Measurements from ENCODE around the gene RTP3. TPM values are rescaled to one million over a fixed set of nuclear protein-coding genes. Genes with fewer than 3 reads are reported as not detected.

The RTP3 gene
- total RNA-seq (not detected), polyA plus RNA-seq (not detected)
- long read RNA-seq, donor 1: 0 reads
- long read RNA-seq, donor 2: 0 reads
- long read RNA-seq, donor 3: 0 reads
- long read RNA-seq, donor 4: 0 reads
- long read RNA-seq, donor 5: 0 reads

DNA sequence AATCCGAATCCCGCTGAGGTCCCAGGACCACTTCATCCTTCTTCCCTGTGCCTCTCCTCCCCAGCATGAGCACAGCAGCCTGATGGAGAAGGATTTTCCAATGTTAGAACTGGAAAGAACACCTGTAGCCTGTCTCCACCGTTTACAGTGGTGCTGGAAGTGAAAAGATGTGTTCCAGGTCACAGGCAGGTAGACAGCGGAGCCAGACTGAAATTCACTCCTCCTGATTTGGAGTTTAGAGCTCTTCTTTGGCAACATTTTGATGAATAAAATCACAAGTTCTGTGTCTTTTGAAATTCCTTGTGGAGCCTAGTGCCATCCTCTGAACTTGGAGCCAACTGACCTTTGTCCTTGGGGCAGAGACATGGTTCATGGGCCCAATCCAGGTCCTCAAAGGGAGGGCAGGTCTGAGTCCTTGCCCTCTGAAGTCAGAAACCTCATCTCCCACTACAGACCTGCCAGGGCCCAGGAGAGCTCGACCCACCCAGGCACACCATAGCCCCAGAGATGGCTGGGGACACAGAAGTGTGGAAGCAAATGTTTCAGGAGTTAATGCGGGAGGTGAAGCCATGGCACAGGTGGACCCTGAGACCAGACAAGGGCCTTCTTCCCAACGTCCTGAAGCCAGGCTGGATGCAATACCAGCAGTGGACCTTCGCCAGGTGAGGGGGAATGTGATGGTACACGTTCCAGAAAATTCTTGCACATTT lies at the start of gene RTP3:
RTP3 (plus strand) TSS at position 421 of the 710 bp plus-strand sequence; CDS start at position 508, 87 bp downstream.
- Histone ChIP-seq H3K4me1 (ENCODE audit: control insufficient read depth in 5 of 5, insufficient read depth in 5 of 5, low read length in 5 of 5) (peaks cover 0 to 5% (median 0%) of the 10 kb centered on the region in 5 donors), H3K9ac (ENCODE audit: insufficient read depth in 1 of 2, low read length in 2 of 2) (no peak within 1 kb of the TSS), H3K36me3 (ENCODE audit: control insufficient read depth in 4 of 4, insufficient read depth in 4 of 4, low read length in 4 of 4) (no peaks in the 10 kb centered on the region), H3K9me3 (ENCODE audit: control insufficient read depth in 4 of 4, insufficient read depth in 3 of 4, low read length in 3 of 4) (no peaks in the 10 kb centered on the region), H3K27ac (ENCODE audit: low read depth in 1 of 2, low read length in 1 of 2) (no peak within 1 kb of the TSS), H3K4me3 (no peak within 1 kb of the TSS), H3K27me3 (ENCODE audit: control insufficient read depth in 3 of 3, insufficient read depth in 3 of 3, low read length in 2 of 3) (no peaks in the 10 kb centered on the region)
- DNase-seq: no peak
- no peak for TF ChIP-seq CTCF (IDR thresholded peaks at IDR 0.05; ENCODE audit: control extremely low read depth, extremely low read depth)
- 78 to 89% methylated on average over 9 of the region's 9 CpGs for WGBS, 2 donors
- ATAC-seq (ENCODE audit: insufficient read depth, low FRiP score): no peak

- no peaks in the 10 kb centered on the region for H3K27me3 ChIP-seq (ENCODE audit: control insufficient read depth in 3 of 3, insufficient read depth in 3 of 3, low read length in 2 of 3)
- peaks cover 0 to 8% (median 0%) of the 10 kb centered on the region in 4 donors for H3K36me3 ChIP-seq (ENCODE audit: control insufficient read depth in 4 of 4, insufficient read depth in 4 of 4, low read length in 4 of 4)
- 92 to 95% methylated on average over 17 of the region's 17 CpGs for WGBS, 2 donors
- H3K4me3 ChIP-seq: no peak overlapping the region
- no peak overlapping the region for H3K9ac ChIP-seq (ENCODE audit: insufficient read depth in 1 of 2, low read length in 2 of 2)
- peaks cover 0 to 4% (median 0%) of the 10 kb centered on the region in 5 donors for H3K4me1 ChIP-seq (ENCODE audit: control insufficient read depth in 5 of 5, insufficient read depth in 5 of 5, low read length in 5 of 5)
- DNase-seq: no peak
- no peak for ATAC-seq (ENCODE audit: insufficient read depth, low FRiP score)
- H3K27ac ChIP-seq (ENCODE audit: low read depth in 1 of 2, low read length in 1 of 2): no peak overlapping the region
- no peaks in the 10 kb centered on the region for H3K9me3 ChIP-seq (ENCODE audit: control insufficient read depth in 4 of 4, insufficient read depth in 3 of 4, low read length in 3 of 4)
- TF ChIP-seq CTCF (IDR thresholded peaks at IDR 0.05; ENCODE audit: control extremely low read depth, extremely low read depth): no peak
Observed at GRCh38 chr3:46448721-46449120, 49.1 kb upstream of the RTP3 start.

DNA sequence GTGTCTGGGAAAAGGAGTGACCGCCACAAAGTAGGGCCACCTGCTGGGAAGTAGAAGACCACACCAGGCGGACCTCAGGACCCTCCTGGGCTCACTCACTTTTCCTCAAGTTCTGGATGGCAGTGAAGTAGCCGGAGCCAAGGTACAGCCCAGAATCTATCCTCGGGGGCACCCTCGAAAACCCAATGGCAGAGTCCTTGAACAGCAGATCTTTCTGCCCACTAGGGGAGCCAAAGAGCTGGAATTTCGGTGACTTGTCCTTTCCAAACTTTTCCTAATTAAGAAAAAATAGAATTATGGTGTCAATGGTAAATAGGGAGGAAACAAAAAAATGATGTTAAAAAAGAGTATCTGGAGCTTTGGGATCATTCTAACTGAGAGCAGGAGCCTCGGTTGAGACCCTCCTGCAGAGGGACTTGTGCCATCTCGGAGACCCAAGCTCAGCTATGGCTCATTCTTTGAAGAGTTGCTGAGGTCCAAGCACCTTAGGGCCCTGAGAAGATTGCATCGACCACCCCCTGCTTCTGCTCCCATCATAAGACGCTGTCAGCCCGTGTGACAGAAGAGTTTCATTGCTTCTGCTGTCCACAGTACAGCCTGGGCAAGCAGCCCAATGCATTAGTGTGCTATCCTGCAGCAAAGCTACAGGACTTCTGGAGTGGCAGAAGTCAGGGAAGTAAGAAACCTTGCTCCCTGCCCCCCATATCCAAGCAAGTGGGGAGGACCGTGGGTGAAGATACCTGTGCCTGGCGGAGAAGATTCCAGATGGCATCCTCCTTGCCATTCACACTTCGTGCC lies 47.8 kb upstream of the RTP3 start:
- ATAC-seq (ENCODE audit: insufficient read depth, low FRiP score) (no peak), DNase-seq (peak in 1 of 3 donors; percentile 54)
- Histone ChIP-seq H3K9ac (ENCODE audit: insufficient read depth in 1 of 2, low read length in 2 of 2) (no peak overlapping the region), H3K27me3 (ENCODE audit: control insufficient read depth in 3 of 3, insufficient read depth in 3 of 3, low read length in 2 of 3) (peaks cover 0 to 3% (median 0%) of the 10 kb centered on the region in 3 donors), H3K9me3 (ENCODE audit: control insufficient read depth in 4 of 4, insufficient read depth in 3 of 4, low read length in 3 of 4) (no peaks in the 10 kb centered on the region), H3K4me1 (ENCODE audit: control insufficient read depth in 5 of 5, insufficient read depth in 5 of 5, low read length in 5 of 5) (peaks cover 0 to 4% (median 0%) of the 10 kb centered on the region in 5 donors), H3K27ac (ENCODE audit: low read depth in 1 of 2, low read length in 1 of 2) (no peak overlapping the region), H3K36me3 (ENCODE audit: control insufficient read depth in 4 of 4, insufficient read depth in 4 of 4, low read length in 4 of 4) (peaks cover 0 to 6% (median 0%) of the 10 kb centered on the region in 4 donors), H3K4me3 (no peak overlapping the region)
- TF ChIP-seq CTCF (IDR thresholded peaks at IDR 0.05; ENCODE audit: control extremely low read depth, extremely low read depth): no peak
- 74 to 82% methylated on average over 14 of the region's 14 CpGs for WGBS, 2 donors
